Stimulated activated CD4-positive, alpha-beta T cell treated with anti-CD3 and anti-CD28 coated beads, Interleukin-2, amount 100 ng/mL, for 48 hours (primary cell): ENCODE data around the gene GRM8.

Source experiments
- DNase-seq, 2 donors: peaks; one replicate each; pipeline ENCODE4 v3.0.0-alpha.2; 2020

GRM8 gene

DNA sequence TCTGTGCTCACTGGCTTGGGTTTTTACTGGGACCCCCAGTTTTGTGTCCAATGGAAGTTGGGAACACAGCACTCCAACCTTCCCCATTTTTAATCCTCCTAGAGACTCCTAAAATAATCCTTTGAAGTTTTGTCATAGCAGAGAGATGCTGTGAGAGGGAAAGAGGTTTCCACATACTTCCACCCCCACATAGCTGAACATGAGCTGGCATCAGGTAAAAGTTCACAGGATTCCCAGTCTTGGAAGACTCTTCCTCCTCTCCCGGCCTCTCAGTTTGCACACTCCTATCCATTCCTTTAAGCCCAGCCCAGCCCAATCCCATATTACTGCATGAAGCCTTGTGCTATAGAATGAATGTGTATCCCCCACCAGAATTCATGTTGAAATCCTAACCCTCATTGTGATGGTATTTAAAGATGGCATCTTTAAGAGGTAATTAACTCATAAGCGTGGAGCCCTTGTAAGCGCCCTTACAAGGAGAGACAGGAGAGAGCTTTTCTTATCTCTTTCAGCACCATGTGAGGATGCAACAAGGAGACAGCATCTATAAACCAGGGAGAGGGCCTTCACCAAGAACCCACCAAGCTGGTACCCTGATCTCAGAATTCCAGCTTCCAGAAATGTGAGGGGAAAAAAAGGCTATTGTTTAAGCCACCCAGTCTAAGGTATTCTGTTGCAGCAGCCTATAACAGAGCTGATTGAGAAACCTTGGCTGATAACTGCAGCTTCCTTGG, 22.4 kb downstream of the GRM8 start:
- DNase-seq: no peak

DNA sequence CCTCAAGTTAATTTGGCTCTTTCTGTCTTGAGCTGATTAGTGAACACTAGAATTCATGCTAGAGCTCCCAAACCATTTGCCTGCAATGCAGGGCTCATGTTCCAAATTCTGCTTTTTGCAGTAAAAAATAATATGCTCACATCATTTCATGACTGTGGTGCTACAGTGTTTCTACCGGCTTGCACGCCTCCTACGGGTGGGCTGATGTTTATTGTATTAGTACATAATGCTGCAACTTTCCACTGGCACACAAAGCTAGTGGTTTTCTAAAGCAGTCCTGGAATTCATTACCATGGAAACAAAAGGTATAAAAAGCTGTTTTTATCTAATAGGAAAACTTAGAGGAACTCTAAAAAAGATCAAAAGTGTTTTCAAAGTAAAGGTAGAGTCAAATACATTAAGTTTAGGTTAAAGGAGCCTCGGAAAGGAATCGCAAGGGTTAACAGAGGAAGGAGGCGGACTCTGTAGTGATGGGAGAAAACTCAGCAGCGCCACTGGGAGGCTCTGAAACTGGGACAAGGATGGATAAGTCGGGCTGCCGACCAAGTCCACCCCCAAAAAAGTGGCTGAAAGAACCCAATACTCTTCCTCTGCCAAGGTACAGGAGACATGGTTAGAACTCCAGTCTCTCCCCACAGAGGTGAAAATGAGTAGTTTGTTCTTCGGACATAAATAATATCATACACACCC, 25.9 kb downstream of the GRM8 start:
- no peak for DNase-seq

GRCh38 chr7:127221731-127222130, 31.0 kb downstream of the GRM8 start:
- DNase-seq: no peak

DNA sequence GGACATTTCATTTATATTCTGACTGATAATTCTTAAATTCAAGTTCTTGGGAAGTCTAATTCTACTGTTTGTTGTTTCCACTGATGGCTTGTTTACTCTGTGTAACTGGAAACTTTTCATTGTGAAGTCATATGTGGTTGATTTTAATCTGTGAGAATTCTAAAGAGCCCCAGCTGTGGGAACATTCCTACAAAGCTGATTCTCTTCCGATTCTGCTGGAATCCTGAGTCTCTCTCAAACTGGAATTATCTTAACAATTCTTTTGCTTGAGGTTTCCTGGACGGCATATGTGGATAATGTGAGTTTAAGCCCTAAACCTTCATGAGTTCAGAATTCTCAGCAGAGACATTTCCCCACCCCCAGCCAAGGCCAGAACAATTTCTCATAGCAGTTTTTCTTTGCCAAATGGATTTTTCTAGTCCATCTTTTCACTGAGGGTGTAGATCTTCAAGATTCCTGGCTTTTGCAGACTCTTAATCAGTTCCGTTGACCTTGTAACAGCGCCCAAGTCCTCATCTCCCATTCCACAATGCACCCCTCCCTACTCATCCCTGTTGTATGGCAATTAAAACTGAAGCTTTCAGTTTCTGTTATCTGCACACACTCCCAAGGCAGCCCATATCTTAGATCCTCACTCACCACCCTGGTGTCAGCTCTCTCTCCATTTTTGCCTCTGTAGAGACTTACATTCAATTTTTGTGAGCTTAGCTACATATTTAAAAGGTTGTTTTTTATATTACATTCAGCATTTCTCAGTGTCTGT, 37.6 kb downstream of the GRM8 start:
- DNase-seq: no peak

GRCh38 chr7:127209886-127210285, 42.9 kb downstream of the GRM8 start:
- no peak for DNase-seq

DNA sequence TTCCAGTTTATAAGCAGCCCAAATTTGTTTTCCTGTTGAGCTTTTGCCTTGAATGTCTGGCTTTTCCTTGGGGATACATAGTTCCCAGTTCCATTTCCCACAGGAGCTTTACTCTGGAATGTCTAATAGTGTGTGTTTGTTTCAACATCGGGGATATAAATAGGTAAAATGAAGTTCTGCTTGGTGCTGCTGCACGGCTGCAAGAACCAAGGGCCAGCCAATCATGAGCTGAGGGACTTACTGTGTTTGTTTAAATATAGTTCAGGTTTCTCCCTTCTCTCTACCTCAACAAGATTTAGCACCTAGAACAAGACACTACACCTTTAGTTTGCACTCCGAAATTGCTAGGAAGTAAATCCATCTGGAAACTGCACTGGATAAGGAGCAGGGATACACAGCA, 43.9 kb downstream of the GRM8 start:
- no peak for DNase-seq

DNA sequence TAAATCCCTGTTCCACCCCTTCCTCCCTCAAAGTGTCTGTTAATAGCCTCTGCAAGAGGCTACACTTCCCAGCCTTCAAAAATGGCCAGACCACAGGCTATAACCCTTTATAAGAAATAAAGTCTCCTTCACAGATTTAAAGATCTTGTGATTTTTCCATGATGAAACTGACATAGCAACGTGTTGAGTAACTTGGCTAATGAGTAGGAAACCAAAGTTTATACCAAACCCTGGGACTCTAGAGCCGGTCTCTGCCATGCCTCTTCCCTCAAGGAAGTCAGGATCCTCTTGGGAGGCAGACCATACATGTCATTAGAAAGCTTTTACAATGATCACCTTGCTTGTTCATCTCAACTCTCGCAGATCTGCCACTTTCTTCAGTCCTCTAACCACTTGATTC, 44.4 kb downstream of the GRM8 start:
- DNase-seq: no peak

DNA sequence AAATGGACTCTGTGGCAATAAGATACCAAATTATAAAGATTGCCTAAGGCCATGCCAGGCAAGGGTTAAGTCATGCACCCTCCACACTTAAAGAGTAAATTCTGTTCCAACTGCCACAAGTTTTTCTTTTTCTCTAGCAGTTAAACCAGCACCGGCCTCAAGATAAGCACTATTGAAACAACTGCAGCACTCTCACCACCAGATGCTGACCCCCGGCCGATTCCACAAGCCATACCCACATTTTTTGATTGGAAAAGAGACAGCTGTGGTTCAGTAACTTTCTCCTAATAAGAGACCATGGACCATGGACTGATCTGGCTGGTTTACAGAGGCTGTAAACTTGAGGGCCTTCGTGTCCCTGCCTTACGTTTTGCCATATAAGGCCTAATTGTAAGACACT, 44.9 kb downstream of the GRM8 start:
- no peak for DNase-seq

DNA sequence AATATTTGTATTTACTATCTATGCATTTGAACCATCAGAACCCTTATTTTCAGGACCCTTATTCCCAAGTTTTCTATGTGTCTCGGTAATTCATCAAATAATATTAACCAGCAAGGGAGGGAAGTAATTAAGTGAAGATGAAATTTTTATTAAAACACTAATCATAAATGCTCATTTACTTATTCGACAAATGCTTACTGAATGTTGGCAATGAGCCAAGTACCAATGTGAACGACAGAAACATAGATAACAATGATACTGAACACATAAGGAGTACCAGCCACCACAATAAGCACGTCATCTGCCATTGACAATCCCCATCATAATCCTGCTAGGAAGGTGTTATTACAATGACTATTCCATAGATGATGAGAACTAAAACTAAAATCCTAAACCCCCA, 45.5 kb downstream of the GRM8 start:
- no peak for DNase-seq

DNA sequence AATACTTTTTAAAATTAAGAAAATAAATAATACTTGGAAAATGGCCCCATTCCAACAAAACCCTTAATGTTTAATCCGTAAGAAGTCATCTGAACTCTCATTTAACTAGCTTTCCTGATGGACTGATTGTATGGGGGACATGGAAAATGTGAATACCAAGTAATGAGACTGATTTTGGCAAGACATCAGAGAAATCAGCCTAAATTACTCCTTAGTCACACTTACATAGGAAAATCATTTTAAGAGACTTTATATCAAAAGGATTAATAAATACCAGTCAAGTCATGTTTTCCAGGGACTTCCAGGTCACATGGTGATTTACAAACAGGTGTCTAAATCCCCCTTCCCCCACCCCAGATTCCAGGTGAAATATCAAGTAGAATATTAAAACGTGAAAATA, 58.2 kb downstream of the GRM8 start:
- DNase-seq: no peak

- no peak for DNase-seq
Observed at GRCh38 chr7:127189886-127190285, 62.9 kb downstream of the GRM8 start.

- no peak for DNase-seq
Observed at GRCh38 chr7:127189074-127189473, 63.7 kb downstream of the GRM8 start.

GRCh38 chr7:127187740-127188139, 65.0 kb downstream of the GRM8 start:
- no peak for DNase-seq

GRCh38 chr7:127186686-127187085, 66.1 kb downstream of the GRM8 start:
- DNase-seq: no peak

GRCh38 chr7:127177156-127177555, 75.6 kb downstream of the GRM8 start:
- no peak for DNase-seq

DNA sequence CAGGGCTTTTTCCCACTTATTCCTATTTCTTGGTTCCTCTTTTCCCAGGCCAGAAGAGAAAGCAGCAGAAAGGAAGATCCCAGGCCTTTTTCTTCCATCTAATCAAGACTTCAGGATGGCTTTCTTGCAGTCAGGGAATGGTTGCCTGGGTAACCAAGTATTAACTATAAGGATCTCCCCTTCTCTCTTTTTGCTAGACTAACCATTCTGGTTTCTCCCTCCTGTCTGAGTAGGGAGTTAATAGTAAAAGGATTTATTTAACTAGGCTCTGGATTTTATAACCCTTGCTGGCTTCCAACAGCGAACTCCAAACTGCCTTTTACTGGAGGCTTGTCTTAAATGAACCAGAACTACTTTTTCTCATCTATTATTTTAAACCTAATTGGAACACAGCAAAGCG, 90.4 kb downstream of the GRM8 start:
- no peak for DNase-seq

GRCh38 chr7:127158659-127159058, 94.1 kb downstream of the GRM8 start:
- no peak for DNase-seq

- DNase-seq: no peak
Observed at GRCh38 chr7:127154958-127155357, 97.8 kb downstream of the GRM8 start.

GRCh38 chr7:127154101-127154500, 98.6 kb downstream of the GRM8 start:
- DNase-seq: no peak

DNA sequence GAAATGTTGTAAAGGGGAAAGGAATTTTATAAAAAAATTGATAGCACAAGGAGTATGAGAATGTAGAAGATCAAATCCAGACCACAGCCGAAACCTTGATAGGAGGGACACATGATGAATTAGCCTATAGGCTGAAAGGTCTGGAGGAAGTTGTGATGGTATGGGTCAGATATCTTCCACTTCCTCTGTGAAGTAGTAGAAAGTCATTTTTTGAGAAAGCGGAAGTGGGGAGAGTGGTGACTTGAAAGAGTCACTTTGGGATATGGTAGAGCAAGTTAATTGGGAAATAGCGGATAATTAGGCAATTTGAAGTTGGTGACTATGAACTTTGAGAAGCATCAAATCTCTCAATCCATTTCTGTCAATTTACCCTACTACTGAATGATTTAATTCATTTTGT, 99.4 kb downstream of the GRM8 start:
- no peak for DNase-seq

- DNase-seq: no peak
Observed at GRCh38 chr7:127152423-127152822, 100.3 kb downstream of the GRM8 start.

DNA sequence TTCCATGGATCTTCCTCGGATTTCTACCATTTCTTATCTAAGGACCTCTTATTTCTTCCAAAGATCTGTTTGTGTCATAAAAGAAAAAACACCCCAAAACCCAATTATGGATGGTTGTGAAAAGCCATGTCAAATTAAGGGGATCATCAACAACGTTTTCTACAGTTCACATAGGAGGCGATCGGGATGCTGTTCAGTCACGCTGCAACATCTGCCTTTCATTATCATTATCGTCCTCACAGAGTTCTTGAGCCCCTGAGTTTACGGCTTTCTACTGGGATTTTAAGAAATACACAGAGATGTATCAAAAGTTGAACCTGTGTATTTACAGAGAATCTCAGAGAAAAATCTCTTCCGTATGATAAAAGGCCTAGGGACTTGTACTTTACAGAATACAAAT, 101.4 kb downstream of the GRM8 start:
- no peak for DNase-seq

GRCh38 chr7:127150543-127150942, 102.2 kb downstream of the GRM8 start:
- no peak for DNase-seq
